Activated gamma-delta T cell treated with Interleukin-2 at 50 U/mL for 16 hours (primary cell): Measurements from ENCODE around the gene KRT6B.
"Not testable (repeated sequence)": the region's sequence is repeated elsewhere in the genome, so short reads cannot be mapped to it uniquely, and the experiment has no call there.

Source experiments
- DNase-seq: peaks from one replicate; pipeline ENCODE4 v3.0.0-alpha.2; 2020

The KRT6B gene

DNA sequence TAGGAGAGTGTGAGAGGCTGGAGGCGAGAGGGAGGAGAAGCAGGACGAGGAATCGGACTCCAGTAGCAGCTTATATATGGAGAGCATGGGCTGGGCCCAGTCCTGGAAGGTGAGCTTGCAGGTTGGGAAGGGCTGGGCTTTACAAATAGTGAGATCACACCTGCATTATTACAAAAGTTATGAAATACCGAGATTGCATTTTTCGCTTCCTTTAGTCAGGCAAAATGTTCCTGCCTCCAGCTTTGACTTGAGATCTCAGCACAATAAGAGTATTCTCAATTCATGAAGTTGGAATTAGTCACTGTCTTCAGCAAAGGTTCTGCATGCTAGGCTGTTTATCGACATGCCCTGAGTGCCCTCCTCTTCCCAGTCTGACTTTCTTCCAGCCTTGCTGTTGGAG lies at the start of gene KRT6B:
Gene KRT6B (minus strand): TSS at position 46 of the 400 bp plus-strand sequence. CDS start 68 bp downstream, outside the sequence.
- DNase-seq, result no peak

DNA sequence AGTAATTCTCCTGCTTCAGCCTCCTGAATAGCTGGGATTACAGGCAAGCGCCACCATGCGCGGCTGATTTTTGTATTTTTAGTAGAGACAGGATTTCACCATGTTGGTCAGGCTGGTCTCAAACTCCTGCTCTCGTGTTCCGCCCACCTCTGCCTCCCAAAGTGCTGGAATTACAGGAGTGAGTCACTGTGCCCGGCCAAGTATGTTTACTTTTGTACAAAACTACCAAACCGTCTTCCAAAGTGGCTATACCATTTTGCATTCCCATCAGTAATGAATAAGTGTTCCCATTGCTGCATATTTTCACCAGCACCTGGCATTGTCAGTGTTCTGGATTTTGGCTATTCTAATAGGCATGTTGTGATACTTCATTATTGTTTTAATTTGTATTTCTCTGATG lies 49.5 kb upstream of the KRT6B start:
- no peak for DNase-seq

DNA sequence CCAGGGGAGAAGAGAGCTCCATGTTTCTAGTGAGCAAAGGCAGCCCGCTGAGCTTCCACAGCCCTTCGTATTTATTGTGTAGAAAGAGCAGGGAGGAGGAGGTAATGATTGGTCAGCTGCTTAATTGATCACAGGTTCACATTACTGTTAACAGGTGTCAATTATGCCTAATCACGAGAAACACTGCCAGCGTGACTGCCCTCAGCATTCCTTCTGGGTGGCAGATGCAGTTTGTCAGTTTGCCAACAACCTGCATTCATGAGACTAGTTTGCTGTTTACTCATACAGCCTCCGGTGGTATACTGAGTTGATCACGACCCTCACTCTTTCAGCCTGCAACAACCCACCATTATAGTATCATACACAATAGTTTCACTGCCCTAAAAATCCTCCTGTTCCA lies 48.6 kb upstream of the KRT6B start:
- not testable (repeated sequence) for DNase-seq

DNA sequence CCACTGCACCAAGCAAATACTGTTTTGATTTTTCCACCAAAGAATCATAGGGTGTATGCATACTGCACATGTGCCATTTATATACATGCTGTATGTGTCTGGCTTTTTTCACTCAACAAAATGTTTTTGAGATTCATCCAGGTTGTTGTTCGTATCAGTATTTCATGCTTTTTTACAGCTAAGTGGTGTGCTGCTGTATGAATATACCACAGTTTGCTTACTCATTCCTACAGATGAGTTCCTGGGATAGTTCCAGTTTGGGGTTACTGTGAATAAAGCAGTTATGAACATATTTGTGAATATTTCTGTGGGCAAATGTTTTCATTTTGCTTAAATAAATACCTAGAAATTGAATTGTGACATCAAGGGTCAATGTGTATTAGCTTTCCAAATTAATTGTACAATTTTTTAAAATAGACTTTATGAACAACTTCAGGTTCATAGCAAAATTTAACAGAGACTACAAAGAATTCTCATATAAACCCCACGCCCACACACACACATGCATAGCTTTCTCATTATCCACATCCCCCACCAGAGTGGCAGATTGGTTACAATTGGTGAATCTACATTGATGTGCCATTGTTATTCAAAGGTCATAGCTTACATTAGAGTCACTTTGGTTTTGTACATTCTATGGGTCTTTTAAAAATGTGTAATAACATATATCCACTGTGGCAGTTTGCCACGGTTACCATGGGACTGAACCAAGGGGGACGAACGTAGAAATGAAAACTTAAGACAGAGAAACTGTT lies 48.0 kb upstream of the KRT6B start:
- DNase-seq, result no peak

DNA sequence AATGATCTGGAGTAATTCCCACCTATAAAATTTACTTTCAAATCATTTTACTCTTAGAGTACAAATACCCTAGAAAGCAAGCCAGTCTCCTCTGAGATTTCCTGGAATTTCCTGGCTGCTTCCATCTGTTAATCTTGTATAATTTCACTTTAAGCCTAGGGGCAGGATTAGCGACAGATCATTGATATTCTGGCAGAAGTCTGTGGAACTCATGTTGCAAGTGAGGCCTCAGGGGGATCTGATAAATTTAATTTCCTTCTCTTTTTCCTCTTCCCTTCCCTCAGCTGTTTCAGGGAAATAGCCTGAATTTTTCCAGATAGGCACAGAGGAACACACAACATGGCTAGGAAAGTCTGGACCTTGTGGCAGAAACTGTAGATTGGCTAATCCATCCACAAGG lies 47.0 kb upstream of the KRT6B start:
- DNase-seq, result no peak

DNA sequence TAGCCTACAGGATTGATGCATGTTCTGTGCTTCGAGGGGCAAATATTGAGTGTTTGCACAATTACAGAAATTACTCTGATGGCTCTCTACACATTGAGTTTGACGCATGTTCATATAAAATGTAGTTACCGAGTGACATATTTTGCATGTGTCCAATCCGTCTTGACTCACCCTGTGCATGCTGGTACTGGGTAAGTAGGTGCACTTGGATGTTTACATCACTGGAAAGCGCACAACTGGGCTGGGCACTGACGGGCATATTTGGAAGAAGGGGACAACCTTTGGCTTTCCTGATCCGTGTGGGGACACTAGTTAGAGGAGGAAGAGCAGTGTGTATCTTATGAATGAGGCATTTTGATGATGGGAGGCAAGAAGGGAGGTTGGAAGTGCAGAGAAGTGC lies 46.0 kb upstream of the KRT6B start:
- no peak for DNase-seq

DNA sequence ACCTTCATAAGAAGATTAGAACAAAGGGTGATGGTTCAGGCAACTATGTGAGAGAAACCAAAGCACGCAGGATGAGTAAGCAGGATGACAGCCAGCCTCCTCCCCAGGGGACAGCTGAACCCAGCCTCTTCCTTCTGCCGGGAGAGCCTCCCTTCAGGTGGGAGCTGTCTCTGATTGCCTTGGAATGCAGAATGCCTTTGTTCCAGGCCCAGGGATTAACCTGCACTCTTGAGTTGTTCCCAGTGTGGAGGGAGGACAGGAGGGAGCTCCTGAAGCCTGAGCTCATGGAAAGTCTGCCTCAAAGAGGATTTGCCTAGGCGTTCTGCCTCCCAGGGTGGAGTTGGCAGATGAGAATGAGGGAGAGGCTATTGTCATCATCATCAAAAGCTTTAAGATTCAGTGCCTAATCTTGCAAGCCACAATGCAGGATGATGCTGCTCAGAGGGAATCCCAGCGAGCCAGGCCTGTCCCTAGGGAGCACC lies 44.7 kb upstream of the KRT6B start:
- DNase-seq, result no peak

DNA sequence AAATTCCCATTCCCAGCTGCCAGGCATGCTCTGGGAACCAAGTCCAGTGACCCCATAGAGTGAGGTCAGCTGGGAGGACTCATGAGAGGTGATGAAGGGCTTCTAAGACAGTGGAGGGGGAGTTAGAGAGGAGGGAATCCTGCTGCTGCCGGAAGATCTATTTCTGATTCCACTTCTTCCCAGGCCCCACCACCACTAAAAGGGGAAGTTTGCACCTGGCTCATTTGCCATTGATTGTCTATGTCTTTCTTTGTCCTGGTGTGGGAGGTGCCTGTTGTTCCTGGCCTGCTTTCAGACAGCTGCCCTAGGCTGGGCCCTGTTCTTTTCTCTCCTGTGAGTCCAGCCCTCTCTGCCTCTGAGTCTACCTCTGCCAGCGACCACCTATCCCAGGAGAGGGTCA lies 44.1 kb upstream of the KRT6B start:
- no peak for DNase-seq

DNA sequence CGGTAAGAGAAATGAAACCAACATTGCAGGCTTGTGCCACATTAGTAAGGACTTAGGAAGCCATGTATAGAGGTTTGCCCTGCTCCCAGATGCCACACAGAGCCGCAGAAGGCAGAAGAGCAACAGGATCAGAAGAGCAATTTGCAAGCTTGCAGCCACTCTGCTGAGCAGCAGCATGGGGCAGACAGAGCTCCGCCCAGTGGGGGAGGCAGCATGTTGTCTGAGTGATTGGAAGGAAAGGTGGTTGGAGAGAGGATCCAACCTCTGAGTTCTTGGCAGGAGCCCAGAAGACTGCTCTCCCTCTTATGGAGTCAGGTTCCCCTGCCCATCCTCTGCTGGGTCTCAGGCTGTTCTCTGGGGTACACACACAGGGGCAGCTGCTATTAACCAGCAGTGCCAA lies 43.4 kb upstream of the KRT6B start:
- no peak for DNase-seq

DNA sequence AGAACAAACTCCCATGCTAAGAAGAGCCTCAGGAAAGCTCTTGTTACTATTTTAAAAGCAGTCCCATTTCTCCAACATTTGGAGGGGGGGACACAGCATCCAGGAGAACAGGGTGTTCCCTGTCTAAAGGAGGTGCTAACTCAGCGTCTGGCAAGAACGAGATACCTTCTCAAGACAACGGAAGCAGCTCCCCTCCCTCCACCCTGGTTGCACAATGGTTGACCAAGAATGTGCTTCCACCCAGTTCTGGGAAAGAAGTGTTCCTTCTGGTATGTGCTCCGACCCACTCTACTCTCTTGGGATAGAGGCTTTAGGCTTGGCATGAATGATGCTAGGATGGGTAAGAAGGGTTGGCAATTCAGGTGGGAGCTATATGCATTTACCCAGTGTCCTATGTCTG lies 42.6 kb upstream of the KRT6B start:
- no peak for DNase-seq

DNA sequence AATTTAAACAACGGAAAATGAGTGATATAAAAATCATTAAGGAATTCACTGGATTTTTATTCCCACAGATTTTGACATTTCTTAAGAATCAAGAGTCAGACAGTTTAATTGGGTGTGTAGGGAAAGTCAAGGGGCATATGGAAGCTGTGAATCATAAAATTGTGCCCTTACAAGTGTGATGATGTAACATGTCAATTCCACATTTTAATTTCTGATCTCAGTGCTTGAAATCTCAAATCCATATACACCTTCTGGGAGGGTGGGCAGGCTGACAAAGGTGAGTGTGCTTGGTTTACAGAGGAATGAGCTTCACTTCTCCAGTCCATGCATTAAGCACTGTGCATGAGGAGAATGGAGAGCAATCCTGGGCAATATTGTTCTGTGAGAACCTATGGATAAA lies 42.2 kb upstream of the KRT6B start:
- no peak for DNase-seq

DNA sequence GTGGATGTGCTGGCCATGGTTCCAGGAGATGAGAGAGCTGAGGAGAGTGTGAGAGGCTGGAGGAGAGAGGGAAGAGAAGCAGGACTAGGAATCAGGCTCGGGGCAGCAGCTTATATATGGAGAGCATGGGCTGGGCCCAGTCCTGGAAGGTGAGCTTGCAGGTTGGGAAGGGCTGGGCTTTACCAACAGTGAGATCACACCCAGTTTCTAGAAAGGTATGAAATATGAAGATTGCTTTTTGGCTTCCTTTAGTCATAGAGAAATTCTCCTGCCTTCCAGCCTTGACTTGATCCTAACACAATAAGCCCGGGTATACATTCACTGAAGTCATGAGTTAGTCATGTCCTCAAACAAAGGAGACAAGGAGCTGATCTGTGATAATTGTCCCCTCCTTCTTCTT lies 41.2 kb upstream of the KRT6B start, which contains the start of gene KRT6A:
Gene KRT6A (minus strand): TSS at position 86 of the 400 bp plus-strand sequence. CDS start 69 bp downstream, at position 17.
- DNase-seq, result no peak

DNA sequence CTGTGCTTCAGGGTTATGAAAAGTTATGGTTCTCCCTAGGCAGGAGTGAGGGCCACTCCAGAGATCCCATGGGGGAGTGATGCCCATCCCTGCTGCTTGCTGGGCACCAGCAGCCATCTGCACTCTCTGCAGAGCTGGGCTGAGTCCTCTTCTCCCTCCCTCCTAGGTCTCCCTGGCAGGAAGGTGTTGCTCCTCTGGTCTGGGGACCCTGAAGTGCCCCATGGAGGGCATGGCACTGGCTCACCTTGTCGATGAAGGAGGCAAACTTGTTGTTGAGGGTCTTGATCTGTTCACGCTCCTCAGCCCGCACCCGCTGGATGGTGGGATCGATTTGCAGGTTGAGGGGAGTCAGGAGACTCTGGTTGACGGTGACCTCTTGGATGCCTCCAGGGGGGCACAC lies 40.5 kb upstream of the KRT6B start:
- DNase-seq, result not testable (repeated sequence)

DNA sequence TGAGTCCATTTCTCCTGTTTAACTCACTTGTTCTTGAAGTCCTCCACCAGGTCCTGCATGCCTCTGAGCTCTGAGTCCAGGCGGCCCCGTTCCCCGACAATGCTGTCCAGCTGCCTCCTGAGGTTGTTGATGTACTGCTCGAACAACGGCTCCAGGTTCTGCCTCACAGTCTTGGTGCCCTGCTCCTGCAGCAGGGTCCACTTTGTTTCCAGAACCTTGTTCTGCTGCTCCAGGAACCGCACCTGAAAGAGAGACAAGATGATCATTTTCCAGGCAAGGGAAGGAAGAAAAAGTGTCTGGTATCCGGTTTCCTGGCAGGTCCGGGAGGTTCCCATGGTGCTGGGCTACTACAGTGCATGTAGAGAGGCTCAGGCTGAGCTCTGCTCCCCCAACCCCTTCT lies 39.5 kb upstream of the KRT6B start:
- not testable (repeated sequence) for DNase-seq

DNA sequence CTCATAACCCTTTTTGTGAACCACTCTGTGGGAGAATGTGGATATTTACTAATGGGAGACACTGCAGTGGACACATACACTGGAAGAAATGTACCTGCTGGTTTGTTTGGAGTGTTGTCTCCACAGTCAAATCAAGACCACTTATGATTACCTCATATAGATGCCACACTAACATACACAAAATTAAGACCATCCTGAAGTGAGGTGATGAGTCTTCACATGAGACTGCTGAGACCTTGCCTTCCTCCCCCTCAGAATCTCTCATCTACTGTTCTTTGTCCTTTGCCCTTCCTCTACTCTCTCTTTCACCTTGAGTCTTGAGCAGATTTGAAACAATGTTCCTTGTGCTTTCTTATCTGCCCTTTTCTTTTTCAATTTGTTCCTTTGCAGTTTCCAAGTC lies 36.8 kb upstream of the KRT6B start:
- DNase-seq, result no peak

DNA sequence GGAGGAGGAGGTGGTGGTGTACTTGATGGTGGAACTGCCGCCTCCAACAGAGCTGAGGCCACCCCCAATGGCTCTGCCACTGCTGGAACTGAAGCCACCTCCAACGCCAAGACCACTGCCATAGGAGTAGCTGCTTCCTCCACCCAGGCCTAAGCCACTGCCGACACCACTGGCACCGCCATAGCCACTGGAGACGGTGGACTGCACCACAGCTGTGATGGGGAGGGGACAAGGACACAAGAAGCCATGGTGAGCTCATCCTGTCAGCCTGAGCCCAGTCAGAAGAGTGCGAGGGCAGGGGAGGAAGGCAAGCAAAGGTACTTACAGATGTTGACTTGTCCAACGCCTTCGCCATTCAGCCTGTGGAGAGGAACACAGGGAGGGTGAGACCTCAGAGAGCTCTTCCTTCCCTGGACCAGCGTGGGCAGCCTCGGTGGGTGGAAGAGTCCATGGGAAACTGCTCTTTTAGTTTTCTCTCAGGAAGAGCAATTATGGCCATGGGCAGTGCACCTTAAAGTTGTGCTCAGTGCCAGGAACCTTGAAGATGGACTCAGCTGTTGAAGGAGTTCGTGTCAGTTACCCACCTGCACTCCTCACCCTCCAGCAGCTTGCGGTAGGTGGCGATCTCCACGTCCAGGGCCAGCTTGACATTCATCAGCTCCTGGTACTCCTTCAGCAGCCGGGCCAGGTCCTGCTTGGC lies 35.9 kb upstream of the KRT6B start:
- not testable (repeated sequence) for DNase-seq

DNA sequence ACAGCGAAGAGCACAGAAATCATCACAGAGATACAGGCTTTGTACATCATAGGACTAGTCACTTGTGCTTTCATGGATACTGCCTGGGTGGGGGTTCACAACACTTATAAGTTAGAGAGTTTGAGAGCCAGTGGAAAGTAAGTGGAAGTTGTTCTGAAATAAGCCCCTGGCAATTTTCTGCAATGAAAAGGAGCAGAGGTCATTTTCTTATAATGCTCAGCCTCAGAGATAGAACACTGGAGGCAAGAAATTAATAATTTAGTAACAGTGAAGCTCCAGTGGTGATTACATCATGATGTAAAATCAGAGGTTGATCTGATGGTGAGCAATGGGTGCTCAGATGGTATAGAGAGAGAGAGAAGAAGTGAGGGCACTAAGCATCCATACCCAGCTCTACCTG lies 35.3 kb upstream of the KRT6B start:
- no peak for DNase-seq

DNA sequence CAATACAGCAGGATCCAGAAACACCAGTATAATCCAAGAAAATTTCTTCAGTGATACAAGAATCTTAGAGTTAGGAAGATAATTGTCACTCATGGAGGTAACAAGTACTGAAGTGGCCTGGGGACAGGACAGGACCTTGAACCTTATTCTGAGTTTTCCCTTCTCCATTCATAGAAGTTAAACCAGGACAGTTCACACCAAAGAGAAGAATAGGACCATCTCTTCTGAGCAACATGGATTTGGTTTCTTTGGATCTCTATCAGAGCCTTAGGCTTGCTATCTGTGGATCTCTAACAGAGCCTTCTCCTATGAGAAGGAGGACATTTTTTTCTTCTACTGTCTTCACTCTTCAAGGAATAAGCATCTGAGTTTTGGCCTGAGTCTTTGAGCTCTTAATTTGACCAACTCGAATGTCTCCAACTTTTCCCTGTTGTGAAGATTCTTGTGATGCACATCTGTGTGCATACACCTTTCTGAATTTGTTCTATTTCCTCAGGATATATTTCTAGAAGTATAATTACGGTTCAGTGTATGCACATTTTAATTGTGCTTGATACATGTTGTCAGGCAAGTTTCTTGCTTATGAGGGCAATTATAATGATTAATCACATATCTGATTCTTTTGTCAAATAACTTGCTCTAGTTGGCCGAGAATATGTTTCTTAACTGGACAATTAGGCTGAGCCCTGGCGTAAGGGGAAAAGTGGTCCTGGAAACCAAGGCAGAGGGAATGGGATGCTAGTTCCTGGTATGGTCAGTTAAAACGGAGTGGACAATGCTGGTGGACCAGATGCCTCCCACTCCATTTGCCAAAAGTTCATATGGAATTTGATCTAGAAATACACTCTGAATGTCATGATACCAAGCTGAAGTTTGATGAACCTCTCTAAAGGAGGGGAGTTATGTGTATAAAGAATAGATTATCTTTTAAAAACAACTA lies 34.5 kb upstream of the KRT6B start:
- no peak for DNase-seq

DNA sequence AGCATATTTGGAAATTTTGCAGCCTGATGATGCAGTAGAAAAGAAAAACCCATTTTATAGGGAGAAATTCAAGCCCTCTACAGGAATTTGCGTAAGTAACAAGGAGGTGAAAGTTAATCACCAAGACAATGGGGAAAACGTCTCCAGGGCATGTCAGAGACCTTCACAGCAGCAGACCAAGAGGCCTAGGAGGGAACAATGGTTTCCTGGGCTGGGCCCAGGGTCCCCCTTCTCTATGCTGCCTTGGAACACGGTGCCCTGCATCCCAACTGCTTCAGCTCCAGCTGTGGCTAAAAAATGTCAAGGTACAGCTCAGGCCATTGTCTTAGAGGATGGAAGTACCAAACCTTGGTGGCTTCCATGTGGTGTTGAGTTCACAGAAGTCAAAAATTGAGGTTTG lies 28.1 kb upstream of the KRT6B start:
- no peak for DNase-seq

DNA sequence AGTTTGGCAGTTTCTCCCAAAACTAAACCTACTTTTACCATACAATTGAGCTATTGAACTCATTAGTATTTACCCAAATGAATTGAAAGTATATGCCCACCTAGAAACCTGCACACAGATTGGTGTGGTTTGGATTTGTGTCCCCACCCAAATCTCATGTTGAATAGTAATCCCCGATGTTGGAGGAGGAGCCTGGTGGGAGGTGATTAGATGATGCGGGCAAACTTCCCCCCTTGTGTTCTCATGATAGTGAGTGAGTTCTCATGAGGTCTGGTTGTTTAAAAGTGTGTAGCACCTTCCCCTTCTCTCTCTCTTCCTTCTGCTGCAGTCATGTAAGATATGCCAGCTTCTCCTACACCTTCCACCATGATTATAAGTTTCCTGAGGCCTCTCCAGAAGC lies 25.7 kb upstream of the KRT6B start:
- no peak for DNase-seq

DNA sequence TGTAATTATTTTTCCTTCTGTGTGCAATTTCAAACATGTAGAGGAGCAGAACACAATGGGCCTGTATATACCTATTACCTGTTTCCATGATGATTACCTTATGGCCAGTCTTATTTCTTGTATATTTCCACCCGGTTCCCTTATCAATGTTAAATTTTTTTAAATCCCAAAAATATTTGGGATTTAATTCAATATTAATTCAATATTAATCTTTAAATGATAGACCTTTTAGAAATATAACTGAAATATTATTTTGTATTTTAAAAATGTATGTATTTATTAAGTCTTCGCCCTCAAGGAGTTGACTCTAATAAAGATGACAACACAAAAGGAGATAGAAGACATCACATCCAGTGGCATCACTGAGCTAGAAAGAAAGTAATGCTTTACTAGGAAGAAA lies 22.3 kb upstream of the KRT6B start:
- DNase-seq, result no peak

DNA sequence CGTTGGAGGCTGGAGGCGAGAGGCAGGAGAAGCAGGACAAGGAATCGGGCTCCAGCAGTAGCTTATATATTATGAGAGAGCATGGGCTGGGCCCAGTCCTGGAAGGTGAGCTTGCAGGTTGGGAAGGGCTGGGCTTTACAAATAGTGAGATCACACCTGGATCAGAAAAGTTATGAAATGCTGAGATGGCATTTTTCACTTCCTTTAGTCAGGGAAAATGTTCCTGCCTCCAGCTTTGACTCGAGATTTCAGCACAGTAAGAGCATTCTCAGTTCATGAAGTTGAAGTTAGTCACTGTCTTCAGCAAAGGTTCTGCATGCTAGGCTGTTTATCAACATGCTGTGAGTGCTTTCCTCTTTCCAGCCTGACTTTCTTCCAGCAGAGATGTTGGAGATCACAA lies 21.8 kb upstream of the KRT6B start, which contains the start of gene KRT6C:
Gene KRT6C (minus strand): TSS at position 38 of the 400 bp plus-strand sequence. CDS start 68 bp downstream, outside the sequence.
- no peak for DNase-seq

DNA sequence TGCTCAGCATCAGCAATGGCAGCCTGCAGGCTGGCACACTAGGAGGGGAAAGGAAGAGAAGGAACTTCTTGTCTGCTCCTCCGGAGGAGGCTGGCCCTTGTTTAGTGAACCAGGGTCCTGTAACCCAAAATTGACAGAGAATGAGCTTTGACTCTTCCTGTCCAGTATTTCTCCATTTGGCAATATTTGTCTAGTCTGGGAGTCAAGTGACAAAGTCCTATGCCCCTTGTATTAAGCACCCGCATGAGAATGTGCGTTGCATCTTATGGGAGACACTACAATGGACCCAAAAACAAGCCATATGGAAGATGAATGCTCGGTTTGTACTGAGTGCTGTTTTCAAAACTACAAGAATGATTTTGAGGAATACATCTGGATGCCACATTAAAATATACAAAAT lies 17.9 kb upstream of the KRT6B start:
- DNase-seq, result no peak
